ENCODE data around the gene LGMN. TPM values are rescaled to one million over a fixed set of nuclear protein-coding genes. Genes with fewer than 3 reads are reported as not detected.

Gene LGMN
- total RNA-seq, 2 donors from 2014 or later, result 83.6 to 167 TPM

DNA sequence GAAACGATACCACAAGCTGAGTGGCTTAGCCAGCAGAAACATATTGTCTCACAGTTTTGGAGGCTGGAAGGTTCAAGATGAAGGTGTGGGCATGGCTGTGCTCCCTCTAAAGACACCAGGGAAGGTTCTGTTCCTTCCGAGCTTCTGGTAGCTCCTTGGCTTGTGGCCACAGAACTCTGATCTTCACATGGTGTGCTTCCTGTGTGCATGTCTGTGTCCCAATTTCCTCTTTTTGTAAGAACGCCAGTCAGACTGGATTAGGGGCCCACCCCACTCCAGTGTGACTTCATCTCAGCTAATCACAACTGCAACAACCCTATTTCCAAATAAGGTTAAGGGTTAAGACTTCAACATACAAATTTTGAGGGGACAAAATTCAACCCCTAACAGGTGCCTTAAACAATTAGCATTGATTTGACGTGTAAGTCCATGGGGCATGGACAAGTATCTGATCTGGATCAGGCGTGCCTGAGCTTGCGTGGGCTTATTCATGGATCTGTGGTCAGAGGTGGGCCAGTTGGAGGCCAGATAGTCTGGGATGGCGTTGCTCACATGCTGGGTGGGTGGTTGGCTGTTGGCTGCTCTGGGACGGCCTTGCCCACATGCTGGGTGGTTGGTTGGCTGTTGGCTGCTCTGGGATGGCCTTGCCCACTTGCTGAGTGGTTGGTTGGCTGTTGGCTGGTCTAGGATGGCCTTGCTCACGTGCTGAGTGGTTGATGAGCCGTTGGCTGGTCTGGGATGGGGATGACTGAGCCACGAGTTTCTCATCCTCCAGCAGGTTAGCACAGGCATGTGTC lies 88.5 kb downstream of the LGMN start:
- peaks cover 33% of the 10 kb centered on the region for H3K36me3 ChIP-seq
- TF ChIP-seq, protein P1, sequence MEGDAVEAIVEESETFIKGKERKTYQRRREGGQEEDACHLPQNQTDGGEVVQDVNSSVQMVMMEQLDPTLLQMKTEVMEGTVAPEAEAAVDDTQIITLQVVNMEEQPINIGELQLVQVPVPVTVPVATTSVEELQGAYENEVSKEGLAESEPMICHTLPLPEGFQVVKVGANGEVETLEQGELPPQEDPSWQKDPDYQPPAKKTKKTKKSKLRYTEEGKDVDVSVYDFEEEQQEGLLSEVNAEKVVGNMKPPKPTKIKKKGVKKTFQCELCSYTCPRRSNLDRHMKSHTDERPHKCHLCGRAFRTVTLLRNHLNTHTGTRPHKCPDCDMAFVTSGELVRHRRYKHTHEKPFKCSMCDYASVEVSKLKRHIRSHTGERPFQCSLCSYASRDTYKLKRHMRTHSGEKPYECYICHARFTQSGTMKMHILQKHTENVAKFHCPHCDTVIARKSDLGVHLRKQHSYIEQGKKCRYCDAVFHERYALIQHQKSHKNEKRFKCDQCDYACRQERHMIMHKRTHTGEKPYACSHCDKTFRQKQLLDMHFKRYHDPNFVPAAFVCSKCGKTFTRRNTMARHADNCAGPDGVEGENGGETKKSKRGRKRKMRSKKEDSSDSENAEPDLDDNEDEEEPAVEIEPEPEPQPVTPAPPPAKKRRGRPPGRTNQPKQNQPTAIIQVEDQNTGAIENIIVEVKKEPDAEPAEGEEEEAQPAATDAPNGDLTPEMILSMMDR (IDR thresholded peaks at IDR 0.05), result no peak
- DNase-seq (ENCODE audit: low spot score), result no peak

DNA sequence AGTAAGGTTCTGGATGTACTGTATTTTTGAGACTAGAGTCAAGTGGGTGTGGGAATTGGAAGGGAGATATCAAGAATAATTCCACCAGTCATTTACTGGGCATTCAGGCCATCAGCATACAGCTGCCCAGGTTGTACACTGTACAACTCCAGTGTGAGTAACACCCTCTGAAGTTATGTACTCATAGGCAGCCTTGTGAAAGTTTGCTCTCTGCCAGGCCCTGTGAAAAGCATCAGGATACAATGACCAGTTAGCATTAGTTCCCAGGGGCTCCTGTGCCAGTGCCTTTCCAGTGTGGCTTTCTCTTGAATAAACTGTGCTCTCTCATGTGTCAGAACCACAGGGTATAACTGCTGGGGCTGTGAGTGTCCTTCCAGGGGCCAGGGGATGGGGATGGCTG lies 89.7 kb downstream of the LGMN start:
- no peak for ATAC-seq (ENCODE audit: insufficient number of reproducible peaks, low FRiP score, low read depth)
- Histone ChIP-seq H3K9me3 (no peaks in the 10 kb centered on the region), H3K4me3 (no peak overlapping the region), H3K27me3 (replicated peaks; ENCODE audit: insufficient read depth) (no peaks in the 10 kb centered on the region), H3K36me3 (peaks cover 32% of the 10 kb centered on the region), H3K27ac (no peak overlapping the region), H3K4me1 (ENCODE audit: control insufficient read depth in 1 of 2, low read depth in 2 of 2) (peaks cover 3 to 18% of the 10 kb centered on the region in 2 donors)
- TF ChIP-seq, protein P1 (IDR thresholded peaks at IDR 0.05), result no peak
- no peak for DNase-seq (ENCODE audit: low spot score)

More for the DNA sequence above, 88.5 kb downstream of the LGMN start:
- no peaks in the 10 kb centered on the region for H3K27me3 ChIP-seq (replicated peaks; ENCODE audit: insufficient read depth)
- H3K27ac ChIP-seq, result peak overlapping the region; percentile 13 to 30
- H3K4me1 ChIP-seq (ENCODE audit: control insufficient read depth in 1 of 2, low read depth in 2 of 2), result peaks cover 3 to 18% of the 10 kb centered on the region in 2 donors
- no peaks in the 10 kb centered on the region for H3K9me3 ChIP-seq
- no peak overlapping the region for H3K4me3 ChIP-seq
- ATAC-seq (ENCODE audit: insufficient number of reproducible peaks, low FRiP score, low read depth), result no peak

DNA sequence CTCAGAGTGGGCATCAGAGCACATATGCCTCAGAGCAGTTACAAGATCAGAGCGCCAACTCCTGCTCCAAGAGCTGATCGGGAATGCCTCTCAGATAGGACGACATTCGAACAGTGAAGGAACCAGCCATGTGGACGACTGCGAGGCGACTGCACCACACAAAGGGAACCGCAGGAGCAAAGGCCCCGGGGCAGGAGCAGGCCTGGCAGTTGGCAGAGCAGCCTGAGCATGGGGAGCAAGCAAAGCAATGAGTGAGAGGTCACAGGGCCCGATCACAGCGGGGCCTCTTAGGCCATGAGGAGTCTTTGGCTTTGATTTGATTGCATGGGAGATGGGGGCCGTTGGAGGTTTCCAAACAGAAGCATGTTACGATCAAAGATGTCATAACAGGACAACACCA lies 90.3 kb downstream of the LGMN start:
- H3K9me3 ChIP-seq, result no peaks in the 10 kb centered on the region
- DNase-seq (ENCODE audit: low spot score), result no peak
- no peak overlapping the region for H3K27ac ChIP-seq
- H3K36me3 ChIP-seq, result peaks cover 30% of the 10 kb centered on the region
- H3K4me3 ChIP-seq, result no peak overlapping the region
- H3K27me3 ChIP-seq (replicated peaks; ENCODE audit: insufficient read depth), result no peaks in the 10 kb centered on the region
- no peak for ATAC-seq (ENCODE audit: insufficient number of reproducible peaks, low FRiP score, low read depth)
- TF ChIP-seq, protein P1 (IDR thresholded peaks at IDR 0.05), result no peak
- peaks cover 3 to 18% of the 10 kb centered on the region in 2 donors for H3K4me1 ChIP-seq (ENCODE audit: control insufficient read depth in 1 of 2, low read depth in 2 of 2)

DNA sequence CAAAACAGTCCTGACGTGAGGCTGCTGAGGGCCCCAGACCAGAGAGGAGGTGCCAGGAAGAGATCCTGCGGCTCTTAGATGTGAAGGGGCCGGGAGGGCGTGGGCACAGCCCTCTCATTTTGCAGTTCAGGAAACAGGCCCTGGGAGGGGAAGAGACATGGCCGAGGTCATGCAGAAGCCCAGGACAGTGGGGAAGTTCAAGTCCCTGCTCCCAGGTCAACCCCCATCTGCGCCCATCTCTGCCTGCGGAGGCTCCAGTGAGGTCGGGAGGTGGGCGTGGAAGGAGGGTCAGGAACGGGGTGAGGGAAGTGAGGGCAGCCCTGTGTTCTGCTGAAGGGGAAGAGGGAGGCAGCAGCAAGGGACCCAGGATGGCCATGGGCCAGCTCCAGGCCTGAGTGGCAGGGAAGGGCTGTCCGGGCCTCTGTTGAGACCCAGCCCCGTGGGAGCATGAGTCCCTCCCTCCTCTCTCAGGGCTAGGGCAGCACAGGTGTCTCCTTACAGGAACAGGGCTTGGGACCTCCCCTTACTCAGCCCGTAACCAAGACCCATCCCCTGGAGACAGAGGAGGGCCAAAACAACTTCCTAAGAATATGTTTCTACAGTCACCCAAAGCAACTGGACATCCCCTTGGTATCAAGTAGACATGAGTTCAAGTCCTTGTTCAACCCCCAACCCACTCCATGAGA lies 90.8 kb downstream of the LGMN start:
- Histone ChIP-seq H3K9me3 (no peaks in the 10 kb centered on the region), H3K4me1 (ENCODE audit: control insufficient read depth in 1 of 2, low read depth in 2 of 2) (peaks cover 3 to 18% of the 10 kb centered on the region in 2 donors), H3K36me3 (peaks cover 35% of the 10 kb centered on the region), H3K4me3 (no peak overlapping the region), H3K27me3 (replicated peaks; ENCODE audit: insufficient read depth) (no peaks in the 10 kb centered on the region), H3K27ac (peak overlapping the region in 1 of 2 donors; percentile 52)
- ATAC-seq (ENCODE audit: insufficient number of reproducible peaks, low FRiP score, low read depth), result no peak
- DNase-seq (ENCODE audit: low spot score), result no peak
- TF ChIP-seq, protein P1 (IDR thresholded peaks at IDR 0.05), result no peak

DNA sequence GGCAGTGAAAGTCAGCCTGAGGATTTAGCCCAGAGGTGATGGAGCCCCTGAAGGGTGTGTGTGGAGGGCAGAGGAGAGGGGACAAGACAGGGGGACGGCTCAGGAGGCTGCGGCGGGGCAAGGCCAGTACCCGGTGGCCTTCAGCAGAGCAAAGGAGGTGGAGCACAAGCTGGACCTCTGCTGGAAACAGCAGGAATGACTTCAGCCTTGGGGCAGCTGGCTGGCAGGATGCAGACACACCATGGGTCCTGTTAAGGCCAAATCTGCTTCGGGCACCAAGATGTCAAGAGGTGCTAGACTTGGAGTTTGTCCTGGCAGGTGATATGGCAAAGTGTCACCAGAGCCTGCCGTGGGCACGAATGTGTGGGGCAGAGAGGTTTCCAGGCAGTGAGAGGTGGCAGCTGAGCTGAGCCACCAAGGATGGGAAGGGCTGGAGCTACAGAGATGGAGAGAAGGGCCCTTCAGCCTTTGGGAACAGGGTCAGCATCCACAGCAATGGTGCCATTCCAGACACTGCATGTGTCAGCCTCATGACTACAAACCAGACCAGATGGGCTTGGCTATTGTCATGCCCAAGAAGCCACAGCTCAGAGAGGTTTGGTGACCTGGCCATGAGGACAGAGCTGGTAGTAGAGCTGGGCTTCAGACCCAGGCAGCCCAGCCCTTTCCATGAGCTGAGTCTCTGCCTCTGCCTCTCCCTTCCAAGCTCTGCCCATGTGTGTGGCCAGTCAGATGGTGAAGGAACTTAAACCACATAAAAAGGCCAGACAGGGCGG lies 91.9 kb downstream of the LGMN start:
- peaks cover 33% of the 10 kb centered on the region for H3K36me3 ChIP-seq
- no peaks in the 10 kb centered on the region for H3K9me3 ChIP-seq
- H3K27me3 ChIP-seq (replicated peaks; ENCODE audit: insufficient read depth), result no peaks in the 10 kb centered on the region
- H3K27ac ChIP-seq, result peak overlapping the region; percentile 12 to 52
- peak overlapping the region; percentile 30 for H3K4me3 ChIP-seq
- TF ChIP-seq, protein P1 (IDR thresholded peaks at IDR 0.05), result no peak
- ATAC-seq (ENCODE audit: insufficient number of reproducible peaks, low FRiP score, low read depth) (no peak), DNase-seq (ENCODE audit: low spot score) (no peak)
- H3K4me1 ChIP-seq (ENCODE audit: control insufficient read depth in 1 of 2, low read depth in 2 of 2), result peaks cover 3 to 18% of the 10 kb centered on the region in 2 donors

Measured in thoracic aorta (tissue), 2 donors.